Iris pigment epithelial cell (primary cell): ENCODE data around the gene ARID3B.
"Not testable (repeated sequence)": the region's sequence is repeated elsewhere in the genome, so short reads cannot be mapped to it uniquely, and the experiment has no call there.

ENCODE experiments used
- DNase-seq: peaks from one replicate; pipeline ENCODE4 v3.0.0-alpha.2; 2011; ENCODE audit warnings: low read depth

The ARID3B gene

GRCh38 chr15:74621546-74621920, 80.5 kb downstream of the ARID3B start:
- DNase-seq = no peak

GRCh38 chr15:74621936-74622335, 80.9 kb downstream of the ARID3B start:
- DNase-seq = no peak

- DNase-seq = no peak
Observed at GRCh38 chr15:74622758-74623157, 81.7 kb downstream of the ARID3B start.

- DNase-seq = no peak
Observed at GRCh38 chr15:74624020-74624602, 83.1 kb downstream of the ARID3B start.

- no peak for DNase-seq
Observed at GRCh38 chr15:74625693-74626092, 84.7 kb downstream of the ARID3B start.

- no peak for DNase-seq
Observed at GRCh38 chr15:74626336-74626735, 85.3 kb downstream of the ARID3B start.

GRCh38 chr15:74626752-74627692, 86.0 kb downstream of the ARID3B start:
- DNase-seq = no peak

GRCh38 chr15:74627766-74628165, 86.7 kb downstream of the ARID3B start:
- DNase-seq = no peak

- DNase-seq = no peak
Observed at GRCh38 chr15:74628199-74628598, 87.2 kb downstream of the ARID3B start.

- no peak for DNase-seq
Observed at GRCh38 chr15:74628949-74629348, 87.9 kb downstream of the ARID3B start.

GRCh38 chr15:74629696-74630095, 88.7 kb downstream of the ARID3B start:
- not testable (repeated sequence) for DNase-seq

GRCh38 chr15:74630284-74631086, 89.5 kb downstream of the ARID3B start:
- DNase-seq = no peak

GRCh38 chr15:74631087-74631385, 90.0 kb downstream of the ARID3B start:
- no peak for DNase-seq

GRCh38 chr15:74631408-74631807, 90.4 kb downstream of the ARID3B start:
- no peak for DNase-seq

- peak; percentile 45 for DNase-seq
Observed at GRCh38 chr15:74631935-74632560, 91.0 kb downstream of the ARID3B start.

- no peak for DNase-seq
Observed at GRCh38 chr15:74632601-74633000, 91.6 kb downstream of the ARID3B start.

GRCh38 chr15:74633781-74634180, 92.8 kb downstream of the ARID3B start:
- no peak for DNase-seq

GRCh38 chr15:74635228-74635627, 94.2 kb downstream of the ARID3B start:
- DNase-seq = peak; percentile 61

GRCh38 chr15:74636984-74637383, 96.0 kb downstream of the ARID3B start:
- DNase-seq = no peak

GRCh38 chr15:74641151-74641550, 100.1 kb downstream of the ARID3B start:
- no peak for DNase-seq

GRCh38 chr15:74642348-74642733, 101.3 kb downstream of the ARID3B start:
- DNase-seq = no peak
